Erythroblast (primary cell): Measurements from ENCODE around the gene NAGK.

Source experiments
- GATA1 ChIP-seq: IDR thresholded peaks from 2 replicates; pipeline ENCODE4 v1.6.1; 2011; ENCODE audit warnings: low read depth, mild to moderate bottlenecking, control low read depth, low read length, moderate library complexity
- POLR2A ChIP-seq: IDR thresholded peaks from 2 replicates; pipeline ENCODE4 v1.6.1; 2011; ENCODE audit warnings: mild to moderate bottlenecking, low read length

DNA sequence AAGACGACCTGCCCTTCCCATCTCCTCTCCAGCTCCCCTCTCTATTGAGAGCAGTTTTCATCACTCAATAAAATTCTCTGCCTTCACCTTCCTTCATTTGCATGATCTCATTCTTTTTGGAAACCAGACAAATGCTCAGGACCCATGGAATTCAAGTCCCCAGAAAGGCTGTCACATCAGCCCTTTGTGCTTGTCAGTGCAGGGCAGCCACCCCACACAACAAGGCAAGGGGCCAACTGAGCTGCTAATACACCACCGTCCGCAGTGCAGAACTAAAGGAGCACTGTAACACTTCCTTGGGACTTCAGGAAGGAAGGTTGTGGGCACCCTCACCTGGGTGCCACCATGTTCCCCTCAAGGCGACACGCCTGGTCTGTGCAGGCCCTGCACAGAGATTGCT, 35.4 kb downstream of the NAGK start:
- TF ChIP-seq POLR2A (no peak), GATA1 (no peak)
